OCI-LY3 (cell line): ENCODE results near the gene ARHGAP42.
A peak's percentile ranks its signal among the peaks of the same experiment; 100 is the strongest.

Experiments used
- H2AFZ ChIP-seq: fragments of 200-600, 300-600 bp; shearing (Covaris generic); 2 replicates; pipeline ENCODE4 v1.6.0; 2014; ENCODE audit warnings: antibody characterized with exemption, low read depth, low read length
- H3K27ac ChIP-seq: fragments of 200-600, 300-600 bp; sonication (generic); 2 replicates; pipeline ENCODE4 v1.5.1; 2014; ENCODE audit warnings: mild to moderate bottlenecking, low read length, moderate library complexity, mixed read lengths
- H3K27me3 ChIP-seq: fragments of 200-600, 300-600 bp; sonication (generic); 2 replicates; pipeline ENCODE4 v1.6.1; 2014; ENCODE audit warnings: low read depth, low read length, mixed read lengths
- H3K36me3 ChIP-seq: fragments of 200-600, 300-600 bp; sonication (generic); replicated peaks from 2 replicates; pipeline ENCODE3; 2014; ENCODE audit warnings: low read depth, low read length, mixed read lengths
- H3K4me1 ChIP-seq: fragments of 300-600, 200-600 bp; sonication (generic); 2 replicates; pipeline ENCODE4 v1.6.1; 2014; ENCODE audit warnings: low read length, mixed read lengths
- H3K4me2 ChIP-seq: fragments of 200-600, 300-600 bp; sonication (generic); 2 replicates; pipeline ENCODE4 v1.6.1; 2014; ENCODE audit warnings: low read length, mixed read lengths
- H3K4me3 ChIP-seq: fragments of 300-600, 200-600 bp; sonication (generic); 2 replicates; pipeline ENCODE4 v1.5.1; 2014; ENCODE audit warnings: antibody characterized with exemption, mild to moderate bottlenecking, low read length, moderate library complexity
- H3K79me2 ChIP-seq: fragments of 300-600, 200-600 bp; shearing (Covaris generic); 2 replicates; pipeline ENCODE4 v1.6.1; 2014; ENCODE audit warnings: mild to moderate bottlenecking, low read length, mixed read lengths
- H3K9ac ChIP-seq: fragments of 300-600, 200-600 bp; shearing (Covaris generic); 2 replicates; pipeline ENCODE4 v1.6.0; 2014; ENCODE audit warnings: mild to moderate bottlenecking, low read length, moderate library complexity
- H3K9me3 ChIP-seq: fragments of 200-600, 300-600 bp; shearing (Covaris generic); 2 replicates; pipeline ENCODE4 v1.6.1; 2014; ENCODE audit warnings: low read length, mixed read lengths; ENCODE audit not compliant: insufficient read depth
- H4K20me1 ChIP-seq: fragments of 200-600, 300-600 bp; sonication (generic); 2 replicates; pipeline ENCODE4 v1.6.1; 2016; ENCODE audit warnings: low read length, mixed read lengths; ENCODE audit not compliant: insufficient read depth
- CTCF ChIP-seq: fragments of 200-600, 300-600 bp; sonication (generic); IDR thresholded peaks from 2 replicates; pipeline ENCODE4 v1.5.1; 2014; ENCODE audit warnings: antibody characterized with exemption, low read length, low read depth
- EZH2phosphoT487 ChIP-seq: fragments of 200-600 bp; shearing (Covaris generic); IDR thresholded peaks from 2 replicates; pipeline ENCODE4 v1.6.1; 2018; ENCODE audit warnings: antibody characterized with exemption, mixed run types, low read depth

Gene ARHGAP42

GRCh38 chr11:100930185-100930778 lies 243.2 kb downstream of the ARHGAP42 start:
- no peaks in the 10 kb centered on the region for H3K79me2 ChIP-seq
- peaks cover 16% of the 10 kb centered on the region; the same call in 1 of the 2 replicates for H4K20me1 ChIP-seq
- peak overlapping the region; percentile 47 for H3K4me2 ChIP-seq
- H3K36me3 ChIP-seq, result no peaks in the 10 kb centered on the region
- no peak overlapping the region for H3K4me3 ChIP-seq
- peaks cover 32% of the 10 kb centered on the region for H3K4me1 ChIP-seq
- no peaks in the 10 kb centered on the region for H3K9me3 ChIP-seq
- peaks cover 18% of the 10 kb centered on the region; the same call in 1 of the 2 replicates for H3K27me3 ChIP-seq
- no peak overlapping the region for H3K27ac ChIP-seq
- H3K9ac ChIP-seq, result no peak overlapping the region
- TF ChIP-seq EZH2phosphoT487, result no peak
- TF ChIP-seq CTCF, result peak; percentile 66
- H2AFZ ChIP-seq, result no peak overlapping the region

GRCh38 chr11:100932474-100933100 lies 245.5 kb downstream of the ARHGAP42 start:
- H3K9me3 ChIP-seq, result no peaks in the 10 kb centered on the region
- no peak overlapping the region for H2AFZ ChIP-seq
- H3K27me3 ChIP-seq, result peaks cover 14% of the 10 kb centered on the region; the same call in 1 of the 2 replicates
- peaks cover 22% of the 10 kb centered on the region for H3K4me1 ChIP-seq
- peak overlapping the region; percentile 52 for H3K4me2 ChIP-seq
- peaks cover 16% of the 10 kb centered on the region; the same call in 1 of the 2 replicates for H4K20me1 ChIP-seq
- H3K9ac ChIP-seq, result no peak overlapping the region
- H3K27ac ChIP-seq, result no peak overlapping the region
- no peaks in the 10 kb centered on the region for H3K79me2 ChIP-seq
- H3K4me3 ChIP-seq, result peak overlapping the region; percentile 20; the same call in 1 of the 2 replicates
- H3K36me3 ChIP-seq, result no peaks in the 10 kb centered on the region
- TF ChIP-seq EZH2phosphoT487 (no peak), CTCF (peak; percentile 50)

GRCh38 chr11:100936781-100937180 lies 249.7 kb downstream of the ARHGAP42 start:
- Histone ChIP-seq H3K79me2 (no peaks in the 10 kb centered on the region), H3K4me1 (peaks cover 9% of the 10 kb centered on the region), H4K20me1 (no peaks in the 10 kb centered on the region), H3K27me3 (peaks cover 1% of the 10 kb centered on the region; the same call in 1 of the 2 replicates), H3K4me3 (no peak overlapping the region), H2AFZ (no peak overlapping the region), H3K27ac (no peak overlapping the region), H3K9ac (no peak overlapping the region), H3K36me3 (no peaks in the 10 kb centered on the region), H3K4me2 (no peak overlapping the region), H3K9me3 (no peaks in the 10 kb centered on the region)
- no peak for TF ChIP-seq EZH2phosphoT487
- no peak for TF ChIP-seq CTCF

- Histone ChIP-seq H2AFZ (no peak overlapping the region), H3K4me1 (no peaks in the 10 kb centered on the region), H4K20me1 (no peaks in the 10 kb centered on the region; the same call in 1 of the 2 replicates), H3K4me2 (no peak overlapping the region), H3K36me3 (no peaks in the 10 kb centered on the region), H3K4me3 (no peak overlapping the region), H3K9me3 (no peaks in the 10 kb centered on the region), H3K27ac (no peak overlapping the region), H3K27me3 (no peaks in the 10 kb centered on the region), H3K9ac (no peak overlapping the region), H3K79me2 (no peaks in the 10 kb centered on the region)
- TF ChIP-seq CTCF (no peak), EZH2phosphoT487 (no peak)
Observed at GRCh38 chr11:100939571-100939970, 252.5 kb downstream of the ARHGAP42 start.
